Activated naive CD8-positive, alpha-beta T cell treated with anti-CD3 and anti-CD28 coated beads, Interleukin-2, amount 50 U/mL, for 24 hours (primary cell): ENCODE results near the gene SBF2.

Experiments used
- ATAC-seq: fragments of 150-1000 bp; cut with Tn5 transposase; one replicate; pipeline ENCODE4 v1.10.0; 2021
- DNase-seq: peaks from one replicate; pipeline ENCODE4 v3.0.0; 2021
- H3K27ac Mint-ChIP-seq: one replicate; pipeline ENCODE4 v1.8.0; 2021; ENCODE audit warnings: mild to moderate bottlenecking, mixed read lengths
- H3K27me3 Mint-ChIP-seq: one replicate; pipeline ENCODE4 v1.8.0; 2021; ENCODE audit warnings: mixed read lengths
- H3K36me3 Mint-ChIP-seq: one replicate; pipeline ENCODE4 v1.8.0; 2021; ENCODE audit warnings: low read depth, mixed read lengths
- H3K4me1 Mint-ChIP-seq: one replicate; pipeline ENCODE4 v1.8.0; 2021; ENCODE audit warnings: mixed read lengths
- H3K4me3 Mint-ChIP-seq: one replicate; pipeline ENCODE4 v1.8.0; 2021; ENCODE audit warnings: mild to moderate bottlenecking, moderate library complexity, mixed read lengths
- H3K9me3 Mint-ChIP-seq: one replicate; pipeline ENCODE4 v1.8.0; 2021; ENCODE audit warnings: mixed read lengths

The SBF2 gene

DNA sequence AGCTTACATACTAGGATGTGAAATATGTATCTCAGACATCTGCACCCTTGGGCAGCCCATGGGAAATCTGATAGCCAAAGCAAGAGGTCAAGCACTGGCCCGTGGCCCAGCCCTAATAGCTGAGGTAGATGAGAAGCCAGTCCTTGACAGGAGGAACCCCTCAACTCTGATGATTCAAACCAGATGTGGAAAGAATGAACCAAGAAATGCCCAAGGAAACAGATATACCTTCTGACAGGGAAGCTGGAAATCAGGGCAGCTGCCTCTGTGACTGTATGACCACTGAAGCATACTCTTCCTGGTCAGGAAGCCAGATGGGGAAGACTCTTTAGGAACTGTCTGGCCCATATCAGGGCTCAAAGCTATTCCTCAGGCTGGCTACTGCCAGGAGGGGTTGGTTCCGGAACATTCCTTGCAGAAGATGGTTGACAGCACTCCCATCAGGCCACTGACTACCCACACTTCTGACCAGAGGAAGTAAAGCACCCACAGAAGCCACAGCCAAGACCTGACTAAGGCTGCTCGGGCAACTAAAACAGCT, 506.0 kb downstream of the SBF2 start:
- no peak overlapping the region for H3K4me3 Mint-ChIP-seq
- H3K9me3 Mint-ChIP-seq, result no peaks in the 10 kb centered on the region
- DNase-seq, result no peak
- H3K27me3 Mint-ChIP-seq, result no peaks in the 10 kb centered on the region
- H3K4me1 Mint-ChIP-seq, result peaks cover 13% of the 10 kb centered on the region
- no peak for ATAC-seq
- H3K27ac Mint-ChIP-seq, result peak overlapping the region; percentile 33
- H3K36me3 Mint-ChIP-seq, result peaks cover 15% of the 10 kb centered on the region

DNA sequence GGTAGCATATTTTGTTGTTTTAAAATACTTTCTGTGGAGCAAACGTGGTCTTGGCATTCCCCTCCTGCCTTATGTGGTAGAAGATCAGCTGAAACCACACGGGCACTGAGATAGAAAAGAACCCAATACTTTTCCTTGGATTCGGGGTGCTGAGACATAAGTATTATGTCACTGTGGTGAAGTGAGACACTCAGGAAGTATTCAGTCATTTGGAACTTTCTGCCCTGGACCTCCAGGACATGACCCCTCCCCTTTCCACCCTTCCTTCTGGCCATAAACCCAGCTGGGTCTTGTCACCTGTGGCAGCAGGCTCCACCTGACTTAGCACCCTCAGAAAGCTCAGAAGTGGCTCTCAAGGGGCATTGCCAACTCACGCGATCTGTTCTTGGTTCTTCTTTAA, 506.8 kb downstream of the SBF2 start:
- ATAC-seq (no peak), DNase-seq (no peak)
- no peaks in the 10 kb centered on the region for H3K9me3 Mint-ChIP-seq
- H3K27me3 Mint-ChIP-seq, result no peaks in the 10 kb centered on the region
- H3K27ac Mint-ChIP-seq, result peak overlapping the region; percentile 33
- H3K4me3 Mint-ChIP-seq, result no peak overlapping the region
- peaks cover 15% of the 10 kb centered on the region for H3K36me3 Mint-ChIP-seq
- peaks cover 13% of the 10 kb centered on the region for H3K4me1 Mint-ChIP-seq

DNA sequence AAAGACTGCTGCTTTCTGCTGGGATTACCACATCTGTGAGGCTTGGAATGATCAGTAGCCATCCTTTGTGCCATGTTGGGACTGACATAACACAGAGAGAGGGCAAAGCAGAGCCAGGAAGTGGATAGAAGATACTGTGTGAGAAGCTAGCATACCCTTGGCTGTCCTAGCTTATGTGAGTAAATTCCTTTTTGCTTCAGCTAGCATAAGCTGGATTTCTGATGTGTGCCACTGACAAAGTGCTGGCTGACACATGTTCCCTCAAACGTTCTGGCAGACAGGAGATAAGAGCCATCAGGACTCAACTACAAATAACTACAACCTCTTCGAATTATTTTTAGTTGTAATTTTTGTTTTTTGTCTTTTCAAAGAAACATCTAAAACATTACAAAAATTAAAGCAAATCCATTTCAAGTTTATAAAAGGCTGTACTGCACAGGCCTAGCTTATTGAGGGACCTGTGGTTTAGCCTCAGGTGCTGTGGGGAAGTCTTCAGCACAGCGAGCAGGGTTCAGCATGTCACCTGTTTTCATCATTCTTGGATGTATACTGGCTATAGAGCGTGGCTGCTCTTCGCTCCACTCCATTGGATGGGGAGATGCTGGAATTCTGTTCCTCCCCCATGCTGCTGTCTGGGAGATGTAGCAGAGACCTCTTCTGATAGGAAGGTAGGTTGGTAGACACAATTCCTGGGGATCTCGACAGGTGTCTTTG, 509.3 kb downstream of the SBF2 start:
- peaks cover 13% of the 10 kb centered on the region for H3K36me3 Mint-ChIP-seq
- no peak overlapping the region for H3K4me3 Mint-ChIP-seq
- DNase-seq, result no peak
- H3K27me3 Mint-ChIP-seq, result no peaks in the 10 kb centered on the region
- peaks cover 8% of the 10 kb centered on the region for H3K4me1 Mint-ChIP-seq
- ATAC-seq, result no peak
- no peaks in the 10 kb centered on the region for H3K9me3 Mint-ChIP-seq
- H3K27ac Mint-ChIP-seq, result no peak overlapping the region

DNA sequence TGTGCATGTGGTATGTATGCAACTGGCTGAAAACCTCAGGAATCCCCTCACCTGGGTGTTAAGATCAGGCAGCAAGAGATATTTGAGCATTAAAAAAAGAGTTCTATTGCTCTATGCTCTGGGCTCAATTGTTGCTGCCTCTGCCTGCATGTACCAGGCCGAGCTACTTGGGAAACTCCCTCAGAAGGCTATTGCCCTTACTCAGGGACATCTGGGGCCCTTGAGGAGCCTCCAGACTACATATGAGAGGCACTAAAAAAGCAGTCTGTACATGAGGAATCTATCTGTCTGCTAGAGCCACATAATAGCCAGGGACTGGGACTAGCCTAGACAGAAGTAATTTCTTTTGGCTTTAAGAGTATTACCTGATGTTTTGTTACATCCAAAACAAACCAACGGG, 510.0 kb downstream of the SBF2 start:
- Mint-ChIP-seq H3K36me3 (peaks cover 13% of the 10 kb centered on the region), H3K27me3 (no peaks in the 10 kb centered on the region), H3K9me3 (no peaks in the 10 kb centered on the region), H3K4me3 (no peak overlapping the region), H3K27ac (no peak overlapping the region), H3K4me1 (peaks cover 8% of the 10 kb centered on the region)
- ATAC-seq (no peak), DNase-seq (no peak)

DNA sequence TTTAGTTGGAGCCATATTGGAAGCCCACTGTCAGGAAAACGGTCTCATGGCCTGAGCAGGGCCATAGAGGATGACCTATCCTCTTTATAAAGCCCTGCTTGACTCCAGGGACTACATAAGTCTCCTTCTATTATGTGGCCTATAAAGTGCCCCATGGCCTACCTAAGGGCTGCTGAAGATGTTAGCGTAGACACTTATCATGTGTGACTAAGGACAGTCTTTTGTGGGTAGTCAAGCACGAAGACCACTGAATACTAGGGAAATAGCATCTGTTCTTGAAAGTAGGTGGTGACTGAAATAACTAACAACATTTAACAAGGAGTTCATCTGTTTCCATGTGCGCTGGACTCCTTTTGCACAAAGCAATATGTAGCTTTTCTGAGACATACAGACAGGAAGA, 513.1 kb downstream of the SBF2 start:
- Mint-ChIP-seq H3K36me3 (peaks cover 7% of the 10 kb centered on the region), H3K9me3 (no peaks in the 10 kb centered on the region), H3K27me3 (no peaks in the 10 kb centered on the region), H3K4me1 (no peaks in the 10 kb centered on the region), H3K4me3 (no peak overlapping the region), H3K27ac (no peak overlapping the region)
- ATAC-seq (no peak), DNase-seq (no peak)

DNA sequence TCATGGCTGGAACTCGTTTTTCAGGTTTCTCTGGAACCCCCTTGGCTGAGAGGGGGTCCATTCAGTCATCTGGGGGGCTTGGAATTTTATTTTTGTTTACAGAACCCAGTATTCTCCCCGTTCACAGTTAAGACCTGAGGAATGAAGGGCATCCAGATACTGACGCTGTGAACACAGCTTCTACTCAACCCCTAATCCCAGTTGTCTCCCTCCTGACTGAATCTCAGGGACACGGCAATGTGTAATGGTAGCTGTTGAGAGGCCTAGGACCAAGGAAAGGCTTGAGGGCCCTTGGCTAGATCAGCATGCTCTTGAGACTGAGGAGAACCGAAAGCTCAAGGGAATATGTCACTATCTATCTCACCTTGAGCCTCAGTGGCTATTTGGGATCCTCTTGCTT, 516.5 kb downstream of the SBF2 start:
- no peak for ATAC-seq
- Mint-ChIP-seq H3K27me3 (no peaks in the 10 kb centered on the region), H3K27ac (no peak overlapping the region), H3K4me1 (no peaks in the 10 kb centered on the region), H3K9me3 (no peaks in the 10 kb centered on the region), H3K36me3 (peaks cover 7% of the 10 kb centered on the region), H3K4me3 (no peak overlapping the region)
- no peak for DNase-seq

DNA sequence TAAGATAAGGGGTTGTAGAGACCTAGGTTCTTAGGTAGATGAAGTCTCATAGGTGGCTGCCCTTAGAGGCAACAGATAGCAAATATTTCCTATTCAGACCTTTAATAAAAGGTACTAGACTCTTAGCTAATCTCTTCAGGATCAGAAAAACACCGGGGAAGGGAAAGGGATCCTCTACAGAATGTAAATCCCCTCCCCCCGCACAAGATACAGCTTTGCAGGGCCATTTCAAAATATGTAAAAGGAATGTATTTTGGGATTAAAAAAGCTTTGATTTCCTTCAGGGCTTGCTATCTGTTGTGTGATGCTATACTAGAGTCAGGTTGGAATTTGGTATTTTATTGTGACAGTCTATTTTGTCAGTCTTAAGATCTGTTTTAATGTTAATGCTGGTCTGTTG, 517.0 kb downstream of the SBF2 start:
- no peak for ATAC-seq
- Mint-ChIP-seq H3K9me3 (no peaks in the 10 kb centered on the region), H3K27me3 (no peaks in the 10 kb centered on the region), H3K36me3 (peaks cover 7% of the 10 kb centered on the region), H3K4me1 (no peaks in the 10 kb centered on the region), H3K27ac (no peak overlapping the region), H3K4me3 (no peak overlapping the region)
- DNase-seq, result no peak

DNA sequence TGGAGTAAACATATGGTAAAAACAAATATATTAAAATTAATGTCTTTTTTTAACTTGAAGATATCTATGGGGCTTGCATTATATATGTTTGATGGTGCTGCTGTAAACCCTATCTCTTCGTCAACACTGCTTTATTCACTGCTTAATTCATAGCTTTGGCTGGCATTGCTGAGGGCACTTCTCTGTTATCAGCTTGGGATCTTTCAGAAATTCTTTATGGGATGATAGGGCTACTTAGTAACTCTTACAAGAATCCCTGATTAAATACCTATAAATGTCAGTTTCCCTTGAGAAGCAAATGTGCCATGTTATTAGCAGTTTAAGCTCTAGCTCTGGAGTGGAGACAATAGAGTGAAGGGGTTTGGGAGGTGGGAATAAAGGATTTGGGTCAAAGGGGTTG, 517.8 kb downstream of the SBF2 start:
- ATAC-seq, result no peak
- Mint-ChIP-seq H3K9me3 (no peaks in the 10 kb centered on the region), H3K36me3 (peaks cover 5% of the 10 kb centered on the region), H3K4me1 (no peaks in the 10 kb centered on the region), H3K4me3 (no peak overlapping the region), H3K27me3 (no peaks in the 10 kb centered on the region), H3K27ac (no peak overlapping the region)
- no peak for DNase-seq

DNA sequence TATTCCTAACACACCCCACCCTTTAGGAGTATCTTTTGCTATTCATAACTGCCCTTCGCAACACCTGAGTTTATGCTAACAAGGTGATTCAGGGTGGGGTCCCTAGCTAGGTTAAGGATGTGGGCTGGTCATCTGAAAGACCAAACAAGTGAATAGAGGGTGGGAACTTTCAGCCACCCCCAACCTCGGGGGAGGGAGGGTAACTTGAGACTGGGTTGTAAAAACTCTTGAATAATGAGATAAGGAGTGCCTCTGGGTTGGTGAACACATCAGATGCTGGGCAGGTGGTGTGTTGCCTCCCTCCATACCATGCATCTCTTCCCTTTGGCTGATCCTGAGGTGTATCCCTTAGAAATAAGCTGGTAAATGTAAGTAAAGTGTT, 518.6 kb downstream of the SBF2 start:
- H3K4me3 Mint-ChIP-seq, result no peak overlapping the region
- DNase-seq (no peak), ATAC-seq (no peak)
- H3K36me3 Mint-ChIP-seq, result peaks cover 2% of the 10 kb centered on the region
- no peaks in the 10 kb centered on the region for H3K27me3 Mint-ChIP-seq
- no peaks in the 10 kb centered on the region for H3K4me1 Mint-ChIP-seq
- no peak overlapping the region for H3K27ac Mint-ChIP-seq
- no peaks in the 10 kb centered on the region for H3K9me3 Mint-ChIP-seq

DNA sequence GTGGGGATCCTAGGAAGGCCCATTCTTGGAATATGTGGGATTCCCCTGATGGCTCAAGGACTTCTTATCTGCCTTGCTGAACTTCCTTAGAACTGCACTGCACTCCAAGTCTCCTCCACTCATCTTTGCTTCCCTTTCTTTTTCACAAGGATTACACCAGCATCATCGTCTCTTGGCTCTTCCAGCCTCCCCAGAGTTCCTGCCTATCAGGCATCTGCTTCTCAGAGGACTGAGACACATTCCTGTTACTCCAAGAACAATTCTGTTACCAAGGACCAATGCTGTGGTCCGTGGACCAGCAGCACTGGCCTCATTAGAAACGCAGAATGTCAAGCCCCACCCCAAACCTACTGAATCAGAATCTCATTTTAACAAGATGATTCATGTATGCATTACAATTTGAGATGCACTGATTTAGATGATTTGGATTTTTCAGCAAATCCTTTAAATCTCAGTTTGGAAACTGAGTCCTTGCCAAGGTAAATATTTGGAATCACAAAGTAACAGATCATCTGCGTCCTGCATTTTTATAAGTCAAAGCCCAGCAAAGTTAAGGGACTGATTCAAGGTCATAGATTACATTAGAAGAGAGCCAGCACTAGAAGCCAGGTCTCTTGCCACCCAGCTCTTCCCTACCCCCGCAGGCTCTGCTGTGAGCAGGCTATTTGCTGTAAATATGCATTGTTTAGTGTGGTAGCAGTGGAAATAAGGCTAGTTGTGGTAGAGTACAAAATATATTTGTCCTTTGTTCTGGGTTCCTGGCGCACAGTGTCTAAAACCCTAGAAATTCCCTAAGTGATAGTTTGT, 519.2 kb downstream of the SBF2 start:
- no peaks in the 10 kb centered on the region for H3K4me1 Mint-ChIP-seq
- no peaks in the 10 kb centered on the region for H3K27me3 Mint-ChIP-seq
- DNase-seq (no peak), ATAC-seq (no peak)
- H3K9me3 Mint-ChIP-seq, result no peaks in the 10 kb centered on the region
- H3K36me3 Mint-ChIP-seq, result peaks cover 3% of the 10 kb centered on the region
- no peak overlapping the region for H3K4me3 Mint-ChIP-seq
- no peak overlapping the region for H3K27ac Mint-ChIP-seq

DNA sequence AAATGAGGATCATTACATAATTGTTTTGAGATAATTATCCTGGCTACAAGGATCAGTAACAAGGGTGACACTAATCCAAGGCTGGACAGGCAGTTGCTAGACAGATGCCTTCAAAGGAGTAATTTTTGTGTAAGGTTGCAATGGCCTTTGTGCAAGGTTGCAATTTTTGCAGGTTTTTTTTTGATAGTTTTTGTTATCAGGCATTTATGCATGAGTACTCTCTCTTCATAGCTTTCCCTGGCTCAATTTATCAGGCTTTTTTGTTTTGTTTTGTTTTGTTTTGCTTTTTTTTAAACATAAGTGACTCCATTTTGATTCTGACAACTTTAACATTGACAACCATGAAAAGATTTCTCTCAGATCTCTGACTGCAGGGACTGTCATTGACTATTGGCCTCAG, 519.9 kb downstream of the SBF2 start:
- H3K27ac Mint-ChIP-seq, result no peak overlapping the region
- ATAC-seq (no peak), DNase-seq (no peak)
- no peaks in the 10 kb centered on the region for H3K27me3 Mint-ChIP-seq
- H3K4me1 Mint-ChIP-seq, result no peaks in the 10 kb centered on the region
- no peak overlapping the region for H3K4me3 Mint-ChIP-seq
- H3K36me3 Mint-ChIP-seq, result peaks cover 3% of the 10 kb centered on the region
- no peaks in the 10 kb centered on the region for H3K9me3 Mint-ChIP-seq

DNA sequence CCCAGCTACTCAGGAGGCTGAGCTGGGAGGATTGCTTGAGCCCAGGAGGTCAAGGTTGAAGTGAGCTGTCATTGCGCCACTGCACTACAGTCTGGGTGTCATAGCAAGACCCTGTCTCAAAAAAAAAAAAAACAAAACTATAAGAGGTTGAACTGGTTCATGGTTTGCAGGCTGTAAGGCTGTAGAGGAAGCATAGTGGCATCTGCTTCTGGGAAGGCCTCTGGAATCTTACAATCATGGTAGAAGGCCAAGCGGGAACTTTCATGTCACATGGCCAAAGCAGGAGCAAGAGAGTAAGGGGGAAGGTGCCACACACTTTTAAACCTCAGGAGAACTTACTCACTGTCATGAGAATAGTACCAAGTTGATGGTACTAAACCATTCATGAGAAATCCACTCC, 520.5 kb downstream of the SBF2 start:
- Mint-ChIP-seq H3K9me3 (no peaks in the 10 kb centered on the region), H3K36me3 (peaks cover 3% of the 10 kb centered on the region), H3K4me1 (no peaks in the 10 kb centered on the region), H3K27ac (no peak overlapping the region), H3K27me3 (no peaks in the 10 kb centered on the region), H3K4me3 (no peak overlapping the region)
- DNase-seq, result no peak
- no peak for ATAC-seq

DNA sequence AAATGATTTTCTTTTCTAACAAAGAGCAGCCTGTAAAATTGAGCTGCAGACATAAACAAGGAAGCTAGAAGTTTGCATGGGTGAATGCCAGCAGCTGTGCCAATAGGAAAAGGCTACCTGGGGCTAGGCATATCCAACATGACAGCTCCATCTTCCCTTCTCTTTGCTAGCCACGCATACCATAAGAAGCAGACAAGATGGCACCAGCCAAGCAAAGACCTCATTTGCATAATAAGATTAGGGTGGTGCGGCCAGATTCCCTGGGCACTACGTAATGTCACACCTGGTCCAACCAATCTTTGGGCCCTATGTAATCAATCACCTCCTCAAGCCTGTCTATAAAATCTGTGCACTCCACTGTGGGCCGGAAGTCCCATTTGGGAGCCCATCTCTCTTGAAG, 521.8 kb downstream of the SBF2 start:
- no peaks in the 10 kb centered on the region for H3K4me1 Mint-ChIP-seq
- DNase-seq, result no peak
- H3K27ac Mint-ChIP-seq, result no peak overlapping the region
- no peak for ATAC-seq
- peaks cover 3% of the 10 kb centered on the region for H3K36me3 Mint-ChIP-seq
- no peaks in the 10 kb centered on the region for H3K27me3 Mint-ChIP-seq
- no peaks in the 10 kb centered on the region for H3K9me3 Mint-ChIP-seq
- no peak overlapping the region for H3K4me3 Mint-ChIP-seq

DNA sequence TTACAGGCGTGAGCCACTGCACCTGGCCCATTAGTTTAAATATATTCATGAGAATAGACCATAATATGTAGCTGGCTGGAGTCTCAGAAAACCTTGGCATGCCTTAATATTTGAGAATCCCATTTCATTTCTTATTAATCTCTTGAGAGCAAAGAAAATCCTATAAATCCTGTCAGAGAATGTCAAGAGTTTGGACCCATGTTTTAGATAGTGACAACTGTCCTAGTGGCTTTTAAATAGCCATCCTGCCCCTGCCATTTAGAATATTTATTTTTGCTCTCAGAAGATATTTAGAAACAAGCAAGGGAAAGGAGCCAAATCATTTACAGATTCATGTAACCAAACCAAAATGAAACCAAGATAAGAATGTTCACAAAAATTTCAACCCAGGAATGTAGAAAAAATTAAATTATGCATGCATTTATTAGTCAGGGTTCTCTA, 522.9 kb downstream of the SBF2 start:
- Mint-ChIP-seq H3K4me1 (no peaks in the 10 kb centered on the region), H3K36me3 (peaks cover 3% of the 10 kb centered on the region), H3K9me3 (no peaks in the 10 kb centered on the region), H3K27me3 (no peaks in the 10 kb centered on the region), H3K4me3 (no peak overlapping the region), H3K27ac (no peak overlapping the region)
- ATAC-seq, result no peak
- no peak for DNase-seq

DNA sequence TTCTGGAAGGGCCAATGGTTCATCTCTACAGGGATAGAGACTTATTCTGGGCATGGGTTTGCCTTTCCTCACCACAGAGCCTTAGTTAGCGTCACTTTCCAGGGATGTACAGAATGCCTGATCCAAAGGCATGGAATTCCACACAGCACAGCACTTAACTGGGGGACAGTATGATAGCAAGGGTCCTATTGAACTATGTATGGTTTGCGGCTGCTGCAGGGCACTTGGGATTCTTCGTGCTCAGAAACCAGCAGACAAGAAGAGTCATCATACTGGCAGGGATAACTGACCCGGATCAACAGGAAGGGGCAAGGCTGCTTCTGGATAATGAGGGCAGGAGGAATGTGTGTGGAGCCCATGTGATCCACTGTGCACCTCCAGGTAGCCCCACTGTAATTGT, 524.4 kb downstream of the SBF2 start:
- H3K36me3 Mint-ChIP-seq, result peaks cover 3% of the 10 kb centered on the region
- DNase-seq, result no peak
- H3K9me3 Mint-ChIP-seq, result no peaks in the 10 kb centered on the region
- H3K4me3 Mint-ChIP-seq, result no peak overlapping the region
- H3K27ac Mint-ChIP-seq, result no peak overlapping the region
- H3K27me3 Mint-ChIP-seq, result no peaks in the 10 kb centered on the region
- ATAC-seq, result no peak
- H3K4me1 Mint-ChIP-seq, result peaks cover 5% of the 10 kb centered on the region
